Measurements from ENCODE around the gene TMEM115.
A peak's percentile ranks its signal among the peaks of the same experiment; 100 is the strongest.

The TMEM115 gene

GRCh38 chr3:50358911-50359759, at the start of gene TMEM115:
TSS of gene TMEM115 (minus strand) at chr3:50359521. CDS start at chr3:50359063, 458 bp downstream.
- DNase-seq, result peak; percentile 94

GRCh38 chr3:50408443-50408944, 49.2 kb upstream of the TMEM115 start:
- DNase-seq, result no peak

DNA sequence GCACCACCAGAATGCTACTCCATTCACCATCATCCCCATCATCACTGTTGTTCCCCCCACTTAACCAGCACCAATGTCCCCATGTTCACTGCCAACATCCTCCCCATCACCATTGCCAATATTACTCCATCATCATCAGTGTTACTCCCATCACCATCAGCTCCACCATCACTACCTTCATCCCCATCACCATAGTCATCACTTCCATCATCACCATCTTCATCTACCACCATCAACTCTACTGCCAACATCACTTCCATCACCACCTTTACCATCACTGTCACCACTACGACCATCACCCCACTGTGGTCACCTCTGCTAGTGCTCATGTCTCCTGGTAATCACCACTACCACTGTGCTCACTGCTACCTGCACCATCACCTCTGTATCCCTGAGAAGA, 47.2 kb upstream of the TMEM115 start:
- DNase-seq, result no peak

- no peak for DNase-seq
Observed at GRCh38 chr3:50405249-50405648, 45.9 kb upstream of the TMEM115 start.

- no peak for DNase-seq
Observed at GRCh38 chr3:50401978-50402595, 42.8 kb upstream of the TMEM115 start.

DNA sequence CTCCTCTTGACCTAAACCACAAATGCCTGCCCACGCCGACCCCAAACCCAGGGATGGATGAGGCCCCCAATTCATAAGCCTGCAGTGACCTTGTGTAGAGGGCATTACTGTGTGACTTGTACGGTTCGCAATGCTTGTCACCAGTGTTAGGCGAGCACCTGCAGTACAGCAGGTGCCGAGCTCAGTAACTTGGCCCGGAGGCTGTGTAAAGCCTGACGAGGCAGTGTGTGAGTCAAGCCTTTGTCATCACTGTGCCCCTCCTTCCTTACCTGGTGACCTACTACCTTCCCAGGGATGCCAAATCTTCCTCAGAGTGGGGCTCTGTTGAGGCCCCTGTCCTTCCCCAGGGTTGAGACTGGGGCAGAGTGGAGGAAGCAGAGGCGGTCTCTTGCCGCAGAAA, 37.2 kb upstream of the TMEM115 start:
- DNase-seq, result no peak

DNA sequence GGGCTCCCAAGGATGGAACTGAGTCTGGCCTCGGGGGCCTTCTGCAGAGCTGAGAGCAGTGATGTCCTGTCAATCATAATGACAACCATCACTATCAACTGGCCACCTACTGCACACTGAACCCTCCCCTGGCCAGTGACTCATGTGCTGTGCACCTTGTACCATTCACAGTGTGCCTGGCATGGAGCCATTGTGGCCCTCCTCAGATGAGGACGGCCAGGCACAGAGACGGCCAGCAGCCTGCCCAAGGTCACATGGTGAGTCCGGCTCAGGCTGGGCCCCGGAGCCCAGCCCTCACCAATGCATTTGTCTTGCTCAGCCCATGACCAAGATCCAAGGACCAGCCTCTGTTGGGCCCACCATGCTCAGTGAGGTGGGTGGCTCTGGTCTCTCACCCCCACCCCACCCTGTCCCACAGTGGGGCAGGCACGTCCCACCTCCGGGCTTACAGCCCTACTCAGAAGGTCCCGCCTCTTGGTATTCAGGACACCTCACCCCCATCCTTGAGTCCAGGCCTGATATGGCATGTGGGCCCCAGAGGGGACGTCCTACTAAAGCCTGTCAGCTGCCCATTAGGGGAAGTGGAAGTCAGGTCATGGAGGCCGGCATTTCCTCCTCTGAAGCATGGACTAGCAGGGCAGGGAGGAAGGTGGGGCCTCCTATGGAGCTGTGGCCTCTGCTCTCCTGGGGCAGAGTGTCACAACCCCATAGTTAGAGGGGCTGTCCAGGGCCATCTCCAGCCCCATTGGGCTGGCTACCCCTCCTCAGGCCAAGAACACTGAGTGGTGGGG, 35.9 kb upstream of the TMEM115 start:
- DNase-seq, result no peak

DNA sequence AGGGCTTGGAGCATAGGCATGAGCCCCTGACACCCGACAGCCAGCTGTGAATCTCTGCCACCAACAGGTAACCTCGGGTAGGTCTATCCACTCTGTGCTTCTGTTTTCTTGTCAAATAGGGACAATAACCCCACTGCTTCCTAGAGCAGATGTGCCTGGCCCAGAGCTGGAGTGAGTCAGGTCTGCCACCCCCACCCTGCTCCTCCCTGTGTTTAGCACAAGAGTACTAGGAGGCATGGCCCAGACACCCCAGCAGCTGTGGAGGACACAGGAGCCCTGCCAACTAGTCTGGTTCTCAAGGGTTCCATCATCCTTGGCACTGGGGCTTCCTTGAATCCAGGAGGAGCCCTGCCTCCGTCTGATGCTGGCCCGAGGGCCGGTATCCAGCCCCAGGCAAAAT, 33.7 kb upstream of the TMEM115 start:
- DNase-seq, result no peak

GRCh38 chr3:50392101-50392715, 32.9 kb upstream of the TMEM115 start:
- no peak for DNase-seq

- no peak for DNase-seq
Observed at GRCh38 chr3:50390508-50391224, 31.3 kb upstream of the TMEM115 start.

DNA sequence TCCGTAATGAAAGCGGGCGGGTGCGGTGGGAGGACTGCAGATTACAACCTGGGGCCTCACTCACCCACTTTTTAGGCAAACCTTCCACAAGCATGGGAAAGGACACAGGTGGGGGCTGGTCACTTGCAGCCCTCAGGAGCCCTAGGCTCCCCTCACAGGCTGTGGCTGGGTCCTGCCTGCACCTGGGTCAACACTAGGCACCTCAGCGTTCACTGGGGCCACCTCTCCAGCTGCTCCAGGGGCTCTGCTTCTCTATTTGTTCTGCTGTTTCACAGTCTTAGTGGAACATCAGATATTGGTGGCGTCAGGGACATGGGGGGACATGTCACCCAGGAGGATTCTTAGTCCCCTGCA, 30.1 kb upstream of the TMEM115 start:
- DNase-seq, result no peak

DNA sequence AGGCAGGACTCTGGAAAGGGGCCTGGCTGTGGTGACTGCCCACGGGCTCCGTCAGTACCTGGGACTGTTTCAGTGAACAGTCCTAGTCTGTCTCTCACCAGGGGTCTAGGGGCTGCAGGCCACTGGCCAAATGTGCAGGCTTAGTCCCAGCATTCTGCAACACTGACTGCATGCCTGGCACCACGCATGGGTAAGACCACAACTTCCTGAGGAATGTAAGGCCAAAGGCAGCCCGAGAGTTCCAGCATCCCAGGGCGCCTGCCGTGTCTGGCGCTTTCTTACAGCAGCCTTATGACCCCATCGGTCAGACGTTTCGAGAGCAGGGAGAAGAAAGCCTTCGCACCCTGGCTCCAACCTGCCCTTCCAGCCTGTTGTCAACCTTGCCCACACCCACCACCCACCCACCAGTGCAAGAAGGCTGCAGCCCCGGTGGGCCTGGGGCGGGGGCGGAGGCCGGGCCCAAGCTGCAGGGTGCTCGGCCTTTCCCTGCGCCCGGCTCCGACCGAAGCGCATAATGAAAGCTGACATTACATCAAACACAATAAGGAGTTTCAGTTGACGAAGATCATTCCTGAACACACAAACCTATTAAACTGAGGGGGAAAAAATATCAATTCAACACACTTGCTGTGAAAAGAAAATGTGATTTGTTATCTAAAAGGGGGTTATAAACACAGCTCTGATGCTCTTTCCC, 29.5 kb upstream of the TMEM115 start:
- DNase-seq, result no peak

DNA sequence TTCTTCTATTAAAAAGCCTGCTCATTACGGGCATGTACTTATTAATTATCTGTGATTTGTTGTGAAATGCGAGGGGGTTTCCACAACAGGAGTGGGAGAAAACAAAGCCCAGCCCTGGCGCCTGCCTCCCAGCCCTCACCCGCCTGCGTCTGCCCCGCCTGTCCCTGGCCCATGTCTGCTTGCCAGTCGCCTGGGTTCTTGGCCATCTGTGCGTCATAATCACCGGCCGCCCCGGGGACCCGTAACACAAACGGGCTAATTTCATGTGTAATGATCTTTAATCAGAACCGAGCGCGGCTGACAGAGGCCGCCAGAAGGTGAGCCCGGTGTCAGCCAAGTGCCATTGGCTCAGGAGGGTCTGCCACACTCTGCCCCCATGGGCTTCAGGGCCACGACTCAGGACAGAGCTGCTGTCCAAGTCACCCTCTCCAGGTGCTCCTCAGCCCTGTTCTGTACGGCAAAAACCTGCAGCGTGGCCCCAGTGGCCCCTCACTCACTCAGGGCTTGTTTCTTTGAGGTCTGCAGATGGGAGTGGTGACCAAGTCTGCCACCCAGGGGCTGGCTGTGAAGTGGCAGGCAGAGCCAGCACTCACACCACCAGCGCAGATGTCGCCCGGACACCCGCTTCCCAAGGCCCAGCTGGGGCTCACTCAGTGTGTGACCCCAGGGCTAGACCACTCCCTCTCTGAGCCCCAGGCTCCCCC, 28.8 kb upstream of the TMEM115 start:
- DNase-seq, result no peak

DNA sequence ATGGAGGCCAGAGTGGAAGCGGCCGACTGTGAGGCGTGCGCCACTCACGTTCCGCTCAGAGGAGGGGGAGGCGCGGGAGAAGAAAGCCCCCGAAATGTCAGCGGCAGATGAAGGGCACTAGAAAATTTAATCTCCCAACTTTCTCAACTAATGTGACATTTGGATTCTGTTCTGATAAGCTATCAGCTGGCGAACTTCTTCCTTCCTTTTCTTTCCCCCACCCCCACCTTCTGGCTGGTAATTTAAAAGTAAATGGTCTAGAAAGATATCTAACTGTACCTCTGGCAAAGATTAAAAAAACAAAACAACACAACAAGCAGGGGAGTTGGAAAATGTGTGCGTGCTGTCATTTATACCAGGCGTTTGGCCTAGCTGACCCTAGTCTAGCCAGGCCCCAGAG, 26.4 kb upstream of the TMEM115 start:
- no peak for DNase-seq

- no peak for DNase-seq
Observed at GRCh38 chr3:50383750-50384149, 24.4 kb upstream of the TMEM115 start.

DNA sequence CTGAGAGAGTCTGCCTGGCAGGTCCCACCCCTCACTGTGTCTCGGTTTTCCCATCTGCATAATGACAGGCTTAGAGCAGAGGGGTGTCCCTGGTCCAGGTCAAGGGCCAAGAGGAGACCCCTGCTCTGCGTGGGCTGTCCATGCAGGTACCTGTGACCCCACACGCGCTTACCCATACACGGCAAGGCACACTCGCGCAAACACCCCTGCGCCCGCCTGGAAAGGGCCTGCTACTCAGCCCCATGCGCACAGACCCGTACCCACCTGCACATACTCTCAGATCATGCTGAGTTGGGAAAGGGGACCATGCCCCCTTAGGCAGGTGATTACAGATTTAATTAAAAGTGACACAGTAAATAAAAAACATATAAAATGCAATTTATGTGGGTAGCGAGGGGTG, 23.4 kb upstream of the TMEM115 start:
- no peak for DNase-seq

- no peak for DNase-seq
Observed at GRCh38 chr3:50381383-50381782, 22.1 kb upstream of the TMEM115 start.

DNA sequence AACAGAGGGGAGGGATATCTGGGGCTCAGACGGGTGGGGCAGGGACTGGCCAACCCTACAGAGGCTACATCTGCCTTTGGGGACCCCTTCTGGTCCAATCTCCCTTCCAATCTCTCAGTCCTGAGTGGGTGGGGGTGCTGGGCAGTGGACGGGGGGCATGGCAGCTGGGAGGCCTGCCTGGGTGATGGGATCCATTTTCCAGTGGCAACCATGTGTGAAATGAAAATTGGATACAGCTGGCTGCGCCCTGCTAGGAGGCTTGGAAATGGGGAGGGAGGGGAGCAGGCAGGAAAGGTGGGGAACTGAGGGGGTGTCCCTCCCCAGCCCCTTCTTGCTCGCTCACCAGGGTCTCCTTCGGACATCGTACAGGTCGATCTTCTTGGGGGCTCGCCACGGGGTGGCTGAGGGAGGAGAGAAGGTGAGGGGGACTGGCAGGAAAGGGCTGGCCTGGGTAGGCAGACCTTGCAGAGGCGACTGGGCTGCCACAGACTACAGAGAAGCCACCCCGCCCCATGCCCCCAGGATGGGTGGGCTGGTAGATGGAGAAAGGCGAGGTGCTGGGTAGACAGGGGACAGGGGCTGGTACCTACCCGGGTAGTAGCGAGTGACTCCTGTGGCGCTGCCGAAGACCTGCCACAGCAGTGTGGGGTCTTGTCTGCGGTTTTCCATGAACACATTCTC, 21.2 kb upstream of the TMEM115 start:
- no peak for DNase-seq

- no peak for DNase-seq
Observed at GRCh38 chr3:50378757-50379156, 19.4 kb upstream of the TMEM115 start.

DNA sequence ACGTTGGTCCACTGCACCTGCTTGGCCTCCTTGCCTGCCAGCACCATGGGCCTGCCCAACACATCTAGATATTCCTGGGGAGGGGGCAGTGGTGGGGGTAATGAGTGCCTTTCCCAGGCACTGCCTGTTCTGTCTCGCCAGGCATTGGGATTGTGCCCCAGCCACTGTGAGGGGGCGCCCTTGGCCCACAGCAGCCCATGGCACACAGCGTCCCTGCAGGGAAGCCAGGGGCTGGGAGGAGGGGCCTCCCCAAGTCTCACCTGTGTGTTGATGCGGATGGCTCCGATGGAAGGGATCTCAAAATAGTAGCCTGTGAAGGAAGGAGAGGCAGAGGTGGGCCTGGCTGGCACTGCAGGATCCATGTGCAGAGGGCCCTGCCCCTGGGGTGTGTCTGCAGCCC, 18.7 kb upstream of the TMEM115 start:
- DNase-seq, result no peak
